K562 (cell line): Measurements from ENCODE around the gene SOST. TPM values are rescaled to one million over a fixed set of nuclear protein-coding genes. Genes with fewer than 3 reads are reported as not detected.

Experiments
- ATAC-seq: fragments of 200-7000 bp; cut with Tn5 transposase; 3 replicates; pipeline ENCODE4 v1.9.1; 2020; ENCODE audit warnings: moderate library complexity
- BruUV-seq: library from RNA; stranded (reverse); fragments of 400-500 nt; replicated peaks from 2 replicates; lab custom pipeline; 2021; lab: Mats Ljungman, UMichigan
- CTCF ChIA-PET: fragments of 300-600 bp; formaldehyde crosslinking; extraction: SDS; loops from one replicate; lab custom pipeline; 2021; ENCODE audit warnings: low intra/inter-chr PET ratio; lab: Yijun Ruan, JAX
- POLR2A ChIA-PET: fragments of 300-600, 350-650 bp; sonication (Branson Sonifier 250); formaldehyde crosslinking; extraction: SDS; loops from one replicate; lab custom pipeline; 2021; ENCODE audit warnings: antibody characterized with exemption, inconsistent platforms; lab: Yijun Ruan, JAX
- DNase-seq, 4 experiments: peaks; one replicate each; pipeline versions ENCODE4 v3.0.0 to v3.0.0-alpha.2; 2011 to 2018; ENCODE audit warnings: low spot score in 3 of 4, mixed read lengths in 3 of 4; ENCODE audit errors: extremely low read depth in 1 of 4
- FAIRE-seq: peaks from 2 replicates; lab custom pipeline; 2011; peaks lifted over from hg19 to GRCh38; lab: Jason Lieb, UNC
- H2AFZ ChIP-seq: 2 replicates; pipeline ENCODE4 v1.6.0; 2011; ENCODE audit warnings: low read depth, low read length, control low read depth, inconsistent platforms
- H3K27ac ChIP-seq: fragments of 200-600 bp; 3 replicates; pipeline ENCODE4 v1.8.0; 2011; ENCODE audit warnings: low read depth, mild to moderate bottlenecking, control low read depth, inconsistent platforms, low read length, moderate library complexity, mixed read lengths; ENCODE audit errors: extremely low read depth
- H3K27me3 ChIP-seq, 2 experiments: fragments of 300-600 bp in 1 of 2; 2 replicates in 1 of 2; 3 replicates in 1 of 2; pipeline versions ENCODE4 v1.6.0 to v1.8.0; 2011; ENCODE audit warnings: inconsistent platforms in 2 of 2, low read length in 2 of 2, mild to moderate bottlenecking in 1 of 2, mixed read lengths in 1 of 2, moderate library complexity in 1 of 2; ENCODE audit not compliant: control insufficient read depth in 2 of 2, insufficient read depth in 2 of 2
- H3K36me3 ChIP-seq: fragments of 300-600 bp; 3 replicates; pipeline ENCODE4 v1.8.0; 2011; ENCODE audit warnings: mild to moderate bottlenecking, low read length, inconsistent platforms; ENCODE audit not compliant: control insufficient read depth, insufficient read depth
- H3K4me1 ChIP-seq, 2 experiments: fragments of 200-600 bp in 1 of 2; replicated peaks in 1 of 2; 2 replicates in 1 of 2; 3 replicates in 1 of 2; pipeline versions ENCODE4 v1.5.1 to v1.8.0; 2011; ENCODE audit warnings: inconsistent platforms in 2 of 2, low read length in 2 of 2, mild to moderate bottlenecking in 1 of 2, mixed read lengths in 1 of 2, moderate library complexity in 1 of 2; ENCODE audit not compliant: control insufficient read depth in 2 of 2, insufficient read depth in 2 of 2
- H3K4me2 ChIP-seq: 2 replicates; pipeline ENCODE4 v1.6.1; 2011; ENCODE audit warnings: low read length, control low read depth, inconsistent platforms, mixed read lengths; ENCODE audit not compliant: insufficient read depth
- H3K4me3 ChIP-seq: fragments of 200-600 bp; sonication (generic), shearing (Covaris generic); 2 replicates; pipeline ENCODE4 v1.5.1; 2016; ENCODE audit warnings: control low read depth, inconsistent platforms
- H3K79me2 ChIP-seq: fragments of 200-600 bp; 3 replicates; pipeline ENCODE4 v1.8.0; 2011; ENCODE audit warnings: low read length, inconsistent platforms; ENCODE audit not compliant: control insufficient read depth, insufficient read depth
- H3K9ac ChIP-seq, 2 experiments: 2 replicates each; pipeline versions ENCODE4 v1.6.0 to v1.6.1; 2011; ENCODE audit warnings: low read depth in 2 of 2, low read length in 2 of 2, control low read depth in 1 of 2, inconsistent platforms in 1 of 2, mild to moderate bottlenecking in 1 of 2, mixed read lengths in 1 of 2; ENCODE audit not compliant: insufficient read depth in 1 of 2
- H3K9me1 ChIP-seq: one replicate; pipeline ENCODE4 v1.6.0; 2011; ENCODE audit warnings: inconsistent platforms, mild to moderate bottlenecking, low read length, moderate library complexity; ENCODE audit not compliant: control insufficient read depth, insufficient read depth
- H3K9me3 ChIP-seq: replicated peaks from 2 replicates; pipeline ENCODE4 v1.5.1; 2011; ENCODE audit warnings: low read depth, low read length, inconsistent platforms; ENCODE audit not compliant: control insufficient read depth, insufficient read depth
- H4K20me1 ChIP-seq: replicated peaks from 2 replicates; pipeline ENCODE4 v1.6.1; 2011; ENCODE audit warnings: low read length, inconsistent platforms, mixed read lengths; ENCODE audit not compliant: control insufficient read depth, insufficient read depth
- ADNP ChIP-seq: fragments of 200-800 bp; sonication (Bioruptor generic); IDR thresholded peaks from 2 replicates; pipeline ENCODE4 v1.6.1; 2016; ENCODE audit warnings: missing genetic modification characterization, missing compliant biosample characterization
- BRD4 ChIP-seq: fragments of 200-600 bp; sonication (generic); IDR thresholded peaks from 2 replicates; pipeline ENCODE4 v1.6.1; 2017; ENCODE audit warnings: inconsistent platforms
- CLOCK ChIP-seq: fragments of 250-450 bp; sonication (Bioruptor Pico); IDR thresholded peaks from 2 replicates; pipeline ENCODE4 v1.4.0; 2020; ENCODE audit warnings: mild to moderate bottlenecking, moderate library complexity, borderline replicate concordance
- E2F6 ChIP-seq, 2 experiments: IDR thresholded peaks; 2 replicates each; pipeline ENCODE4 v1.6.1; 2011; ENCODE audit warnings: borderline replicate concordance in 1 of 2, control low read depth in 1 of 2, low read depth in 1 of 2, low read length in 1 of 2, mild to moderate bottlenecking in 1 of 2, mixed read lengths in 1 of 2, moderate library complexity in 1 of 2; ENCODE audit not compliant: insufficient read depth in 1 of 2, insufficient read length in 1 of 2, poor library complexity in 1 of 2, severe bottlenecking in 1 of 2; ENCODE audit errors: extremely low read depth in 1 of 2
- GABPA ChIP-seq: fragments of 200-800 bp; sonication (Bioruptor generic); conservative IDR thresholded peaks from 2 replicates; pipeline ENCODE4 v1.6.1; 2016; ENCODE audit warnings: low read depth, missing genetic modification characterization, missing compliant biosample characterization
- KDM5B ChIP-seq: fragments of 200-600 bp; sonication (generic); IDR thresholded peaks from 2 replicates; pipeline ENCODE4 v1.6.1; 2012; ENCODE audit warnings: low read depth, mild to moderate bottlenecking, moderate library complexity, low read length, control low read depth, inconsistent platforms; ENCODE audit not compliant: insufficient replicate concordance
- KLF10 ChIP-seq: fragments of 250-450 bp; sonication (Bioruptor Pico); IDR thresholded peaks from 2 replicates; pipeline ENCODE4 v1.6.1; 2021; ENCODE audit warnings: matching md5 sums
- MCM3 ChIP-seq: fragments of 450-650 bp; IDR thresholded peaks from 2 replicates; pipeline ENCODE4 v1.6.1; 2016
- NR2C1 ChIP-seq, 2 experiments: fragments of 450-650 bp; IDR thresholded peaks; 2 replicates each; pipeline ENCODE4 v1.6.1; 2017; ENCODE audit warnings: mild to moderate bottlenecking in 2 of 2, antibody characterized with exemption in 1 of 2, inconsistent platforms in 1 of 2, missing compliant biosample characterization in 1 of 2, missing genetic modification characterization in 1 of 2
- PRMT5 ChIP-seq: sonication (generic); formaldehyde crosslinking; IDR thresholded peaks from 2 replicates; pipeline ENCODE4 v1.5.0; 2020; ENCODE audit warnings: missing genetic modification reagents
- RAD21 ChIP-seq, 2 experiments: fragments of 250-450 bp in 1 of 2; fragments of 450-650 bp in 1 of 2; sonication (Bioruptor Pico) in 1 of 2; formaldehyde crosslinking in 1 of 2; IDR thresholded peaks in 1 of 2; conservative IDR thresholded peaks in 1 of 2; 2 replicates each; pipeline versions ENCODE4 v1.4.0 to v1.8.0; 2020 to 2022; ENCODE audit warnings: mild to moderate bottlenecking in 2 of 2, moderate library complexity in 1 of 2
- TCF15 ChIP-seq: fragments of 250-450 bp; sonication (Bioruptor Pico); IDR thresholded peaks from 2 replicates; pipeline ENCODE4 v1.8.0; 2022; ENCODE audit warnings: moderate library complexity, mild to moderate bottlenecking, inconsistent platforms
- ZFX ChIP-seq: sonication (generic); formaldehyde crosslinking; IDR thresholded peaks from 2 replicates; pipeline ENCODE4 v1.8.0; 2022; ENCODE audit warnings: mild to moderate bottlenecking, missing genetic modification reagents, moderate library complexity
- ZNF347 ChIP-seq: fragments of 450-650 bp; formaldehyde crosslinking; IDR thresholded peaks from 2 replicates; pipeline ENCODE4 v1.4.0; 2020; ENCODE audit warnings: low read depth, mild to moderate bottlenecking, moderate library complexity
- WGBS: fragments of 100-300 bp; shearing (Covaris generic); methylation state at CpG from one replicate; pipeline ENCODE4 v1.1.6; 2016; ENCODE audit warnings: low coverage, mixed read lengths; ENCODE audit not compliant: insufficient coverage; ENCODE audit errors: missing lambda C conversion rate; 5-methylcytosine and 5-hydroxymethylcytosine counted together
- in situ Hi-C: fragments of 300-500 bp; cut with MboI; formaldehyde crosslinking; loops from 4 replicates; pipeline ENCODE4 v1.15.0; 2018; ENCODE audit warnings: inconsistent platforms, mixed read lengths
- intact Hi-C: fragments of 100-400 bp; cut with micrococcal nuclease; formaldehyde crosslinking; loops from 2 replicates; pipeline ENCODE4 v1.14.2; 2022
- polyA plus RNA-seq, 8 experiments: library from polyadenylated mRNA; depleted of rRNA in 4 of 8; stranded (reverse) in 5 of 8; unstranded in 3 of 8; fragments of >200 nt; fragmentation: Nextera tagmentation in 2 of 8; fragmentation: Illumina TruSeq in 1 of 8; extraction: Ambion mirVana in 2 of 8; extraction: Trizol in 1 of 8; gene quantifications; 2 replicates each; pipeline versions ENCODE4 v1.2.1 to v1.2.3, GENCODE V29; 2011 to 2014; ENCODE audit warnings: inconsistent platforms in 1 of 8, missing spikeins in 1 of 8
- total RNA-seq, 7 experiments: library from RNA; depleted of rRNA in 6 of 7; stranded (reverse); fragments of >200 nt in 6 of 7; fragmentation: Illumina TruSeq in 2 of 7; extraction: Trizol in 2 of 7; gene quantifications; 2 replicates each; pipeline versions ENCODE4 v1.2.1 to v1.2.3, GENCODE V29; 2011 to 2021; ENCODE audit warnings: low replicate concordance in 1 of 7

The SOST gene
- total and polyA plus RNA-seq, 9 of the 15 experiments (the other 6 are each of a cell fraction or from before 2014, with no cell fraction given) = not detected

GRCh38 chr17:43779145-43780125 lies 20.8 kb upstream of the SOST start:
- WGBS = 2% methylated on average over 25 of the region's 26 CpGs
- no TSS peak for BruUV-seq
- Histone ChIP-seq H3K4me3 (peak overlapping the region; percentile 73), H3K4me1 (peaks cover 7 to 20% of the 10 kb centered on the region in 2 experiments; a peak in 4 of 5 replicates), H3K9me1 (peaks cover 3% of the 10 kb centered on the region), H3K9me3 (no peaks in the 10 kb centered on the region), H3K4me2 (peak overlapping the region; percentile 84), H3K27ac (no peak overlapping the region), H2AFZ (peak overlapping the region; percentile 95), H3K36me3 (peaks cover 11% of the 10 kb centered on the region; the same call in 1 of the 3 replicates), H4K20me1 (no peaks in the 10 kb centered on the region), H3K79me2 (no peaks in the 10 kb centered on the region), H3K9ac (peak overlapping the region; percentile 54 to 95; a peak in 3 of 4 replicates), H3K27me3 (peaks cover 27 to 45% of the 10 kb centered on the region in 2 experiments)
- ChIA-PET CTCF (interaction anchor here (0.7 to 1.3 kb wide), 2 partner anchors 67 to 260 kb away, joined by 4 to 5 read pairs; no protein-coding TSS in a partner anchor), POLR2A (interaction anchor here (0.9 kb wide), 3 partner anchors 10 to 67 kb away, joined by 3 to 4 read pairs (median 3); no protein-coding TSS in a partner anchor)
- intact Hi-C loops (loop anchor here (2.0 kb wide), 1 partner anchor 67 kb away; the partner anchor contains the start of gene CD300LG), in situ Hi-C loops (no loop called here)
- ATAC-seq (peak; percentile 66), DNase-seq (no peak), FAIRE-seq (peak; percentile 23)
- TF ChIP-seq KLF10 (CRISPR knock-in tag) (no peak), KDM5B (peak; percentile 82), E2F6 (IDR thresholded peaks at IDR 0.05; ENCODE audit: borderline replicate concordance in 1 of 2, extremely low read depth in 1 of 2, insufficient read depth in 1 of 2, insufficient read length in 1 of 2, low read depth in 1 of 2, low read length in 1 of 2, poor library complexity in 1 of 2, severe bottlenecking in 1 of 2) (no peak), NR2C1 (IDR thresholded peaks at IDR 0.05) (no peak), NR2C1 (tag; IDR thresholded peaks at IDR 0.05) (no peak), ZNF347 (CRISPR knock-in tag) (no peak), MCM3 (no peak), CLOCK (CRISPR knock-in tag) (no peak), ZFX (no peak), GABPA (tag) (0 out of 2 replicates have a peak, but pooled peaks have one; percentile 3), BRD4 (no peak), PRMT5 (CRISPR knock-in tag) (no peak), TCF15 (no peak), ADNP (no peak), RAD21 (CRISPR knock-in tag; conservative IDR thresholded peaks at IDR 0.05 in 1 of 2, IDR thresholded peaks at IDR 0.05 in 1 of 2) (0 out of 4 replicates have a peak, but pooled peaks of 1 of the 2 experiments have one; percentile 8)
